Epithelial cell of esophagus (primary cell): ENCODE measurements around the gene CFL2.

Experiments
- DNase-seq: peaks from one replicate; pipeline ENCODE4 v3.0.0; 2010; ENCODE audit warnings: low read depth
- H3K4me3 ChIP-seq: 2 replicates; pipeline ENCODE4 v1.5.1; 2011; ENCODE audit warnings: mild to moderate bottlenecking, low read length, control low read depth
- TF ChIP-seq, protein P1 (sequence below): IDR thresholded peaks from 2 replicates; pipeline ENCODE4 v1.5.1; 2011; ENCODE audit warnings: low read depth, mild to moderate bottlenecking, low read length, control low read depth, inconsistent platforms; ENCODE audit not compliant: insufficient read depth; ENCODE audit errors: missing control alignments

CFL2 gene

GRCh38 chr14:34711796-34712712 lies 2.3 kb downstream of the CFL2 start:
- no peak for DNase-seq
- no peak overlapping the region for H3K4me3 ChIP-seq
- TF ChIP-seq, protein P1, sequence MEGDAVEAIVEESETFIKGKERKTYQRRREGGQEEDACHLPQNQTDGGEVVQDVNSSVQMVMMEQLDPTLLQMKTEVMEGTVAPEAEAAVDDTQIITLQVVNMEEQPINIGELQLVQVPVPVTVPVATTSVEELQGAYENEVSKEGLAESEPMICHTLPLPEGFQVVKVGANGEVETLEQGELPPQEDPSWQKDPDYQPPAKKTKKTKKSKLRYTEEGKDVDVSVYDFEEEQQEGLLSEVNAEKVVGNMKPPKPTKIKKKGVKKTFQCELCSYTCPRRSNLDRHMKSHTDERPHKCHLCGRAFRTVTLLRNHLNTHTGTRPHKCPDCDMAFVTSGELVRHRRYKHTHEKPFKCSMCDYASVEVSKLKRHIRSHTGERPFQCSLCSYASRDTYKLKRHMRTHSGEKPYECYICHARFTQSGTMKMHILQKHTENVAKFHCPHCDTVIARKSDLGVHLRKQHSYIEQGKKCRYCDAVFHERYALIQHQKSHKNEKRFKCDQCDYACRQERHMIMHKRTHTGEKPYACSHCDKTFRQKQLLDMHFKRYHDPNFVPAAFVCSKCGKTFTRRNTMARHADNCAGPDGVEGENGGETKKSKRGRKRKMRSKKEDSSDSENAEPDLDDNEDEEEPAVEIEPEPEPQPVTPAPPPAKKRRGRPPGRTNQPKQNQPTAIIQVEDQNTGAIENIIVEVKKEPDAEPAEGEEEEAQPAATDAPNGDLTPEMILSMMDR, result no peak

GRCh38 chr14:34711169-34711568 lies 3.2 kb downstream of the CFL2 start:
- peak; percentile 71 for DNase-seq
- no peak overlapping the region for H3K4me3 ChIP-seq
- TF ChIP-seq, protein P1, result no peak

DNA sequence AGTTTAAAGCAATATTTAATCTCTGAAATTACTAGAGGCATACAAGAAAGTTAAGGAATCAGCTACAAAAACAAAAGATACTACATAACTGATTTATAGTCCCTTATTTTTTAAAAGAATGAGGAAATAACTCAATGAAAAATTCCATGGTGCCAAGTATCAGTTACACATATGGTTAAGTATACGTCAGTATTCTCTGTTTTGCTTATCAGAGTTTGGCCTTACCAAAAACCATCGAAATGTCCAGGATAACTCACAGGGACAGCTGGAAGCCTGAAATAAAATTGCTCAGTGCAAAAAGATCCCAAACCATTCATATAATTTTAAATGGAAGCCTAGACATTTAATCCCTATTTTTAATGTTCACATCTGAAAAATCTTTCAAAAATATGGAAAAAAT lies 3.6 kb downstream of the CFL2 start:
- no peak for DNase-seq
- H3K4me3 ChIP-seq, result no peak overlapping the region
- TF ChIP-seq, protein P1, result no peak

DNA sequence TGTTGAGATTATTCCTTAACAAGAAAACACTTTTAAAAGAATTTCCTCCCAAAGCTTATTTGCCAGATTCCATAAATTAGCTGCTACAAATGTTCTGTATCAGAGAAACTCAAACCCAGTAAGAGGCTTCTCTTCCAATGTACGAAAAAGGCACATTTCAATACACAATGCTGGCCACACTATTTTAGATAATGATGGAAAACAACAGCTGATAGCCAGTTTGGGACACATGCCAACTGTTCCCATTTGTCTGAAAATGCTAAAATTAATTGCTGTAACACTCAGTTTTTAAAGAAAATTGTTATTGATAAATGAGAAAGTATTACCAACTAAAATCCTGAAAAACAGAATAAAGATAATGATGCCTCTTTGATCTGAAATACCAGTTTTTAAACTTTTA lies 4.4 kb downstream of the CFL2 start:
- TF ChIP-seq, protein P1, result no peak
- no peak for DNase-seq
- H3K4me3 ChIP-seq, result no peak overlapping the region

- no peak for DNase-seq
- TF ChIP-seq, protein P1, result no peak
Observed at GRCh38 chr14:34707722-34708121, 6.7 kb downstream of the CFL2 start.

GRCh38 chr14:34701808-34702207 lies 12.6 kb downstream of the CFL2 start:
- H3K4me3 ChIP-seq, result no peak overlapping the region
- DNase-seq, result peak; percentile 31
- TF ChIP-seq, protein P1, result no peak

More at GRCh38 chr14:34707722-34708121, 6.7 kb downstream of the CFL2 start:
- H3K4me3 ChIP-seq, result no peak overlapping the region

DNA sequence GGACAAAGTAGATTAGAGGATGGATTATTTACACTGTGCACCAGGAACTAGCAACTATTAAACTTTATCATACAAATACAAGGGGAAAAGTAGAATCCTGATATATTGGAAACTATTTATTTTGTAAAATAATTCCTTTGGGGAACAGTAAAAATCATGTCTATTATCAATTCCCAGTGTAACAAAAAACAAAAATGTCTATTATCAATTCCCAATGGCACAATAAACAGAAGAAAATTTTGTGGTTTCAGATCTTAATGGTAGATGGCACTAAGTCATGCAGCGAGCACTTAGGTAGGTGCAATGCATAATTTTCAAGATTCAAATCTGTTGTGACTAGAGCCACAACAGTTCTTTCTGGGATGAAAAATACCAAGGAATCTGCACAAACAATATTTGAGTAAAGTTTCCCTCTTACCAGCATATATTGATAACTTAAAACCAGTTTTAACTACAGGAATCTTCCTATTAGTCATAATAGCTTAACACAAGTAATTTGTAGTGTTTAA lies 13.7 kb downstream of the CFL2 start:
- H3K4me3 ChIP-seq, result no peak overlapping the region
- DNase-seq, result no peak
- TF ChIP-seq, protein P1, result no peak
